A549 (cell line): ENCODE measurements around the gene SLC2A8. TPM values are rescaled to one million over a fixed set of nuclear protein-coding genes. Genes with fewer than 3 reads are reported as not detected.

Experiments used
- ATAC-seq, 2 experiments: fragments of 200-7000 bp in 1 of 2; fragments of >200 bp in 1 of 2; cut with Nextera tagmentation in 1 of 2; cut with Tn5 transposase in 1 of 2; 3 replicates each; pipeline versions ENCODE4 v1.8.0 to v1.9.1; 2018 to 2020; ENCODE audit warnings: mild to moderate bottlenecking in 1 of 2, moderate library complexity in 1 of 2
- CTCF ChIA-PET: fragments of 300-600 bp; sonication (Branson Sonifier 250); formaldehyde crosslinking; extraction: SDS; loops from one replicate; lab custom pipeline; 2021; ENCODE audit warnings: antibody characterized with exemption, inconsistent platforms; lab: Yijun Ruan, JAX
- POLR2A ChIA-PET: fragments of 350-600 bp; formaldehyde crosslinking; extraction: SDS; loops from one replicate; lab custom pipeline; 2021; ENCODE audit warnings: antibody characterized with exemption, inconsistent platforms; lab: Yijun Ruan, JAX
- DNase-seq, 2 experiments: peaks; one replicate each; pipeline versions ENCODE4 v3.0.0 to v3.0.0-alpha.2; 2011 to 2016; ENCODE audit warnings: low read depth in 1 of 2, low spot score in 1 of 2
- FAIRE-seq: peaks from 2 replicates; lab custom pipeline; 2011; peaks lifted over from hg19 to GRCh38; lab: Jason Lieb, UNC
- H3K27ac ChIP-seq, 2 experiments: fragments of >200 bp; sonication (Bioruptor Twin); formaldehyde crosslinking; 3 replicates each; pipeline ENCODE4 v1.5.1; 2016 to 2017
- H3K4me1 ChIP-seq: fragments of >200 bp; sonication (Bioruptor Twin); formaldehyde crosslinking; 3 replicates; pipeline ENCODE4 v1.6.1; 2016
- H3K4me2 ChIP-seq: fragments of >200 bp; sonication (Bioruptor Twin); formaldehyde crosslinking; 3 replicates; pipeline ENCODE4 v1.6.1; 2016
- H3K4me3 ChIP-seq: fragments of >200 bp; sonication (Bioruptor Twin); formaldehyde crosslinking; 3 replicates; pipeline ENCODE4 v1.5.1; 2016
- H3K9me3 ChIP-seq: fragments of >200 bp; sonication (Bioruptor Twin); formaldehyde crosslinking; 3 replicates; pipeline ENCODE4 v1.6.1; 2016
- BCL3 ChIP-seq: fragments of >200 bp; sonication (Bioruptor Twin); formaldehyde crosslinking; IDR thresholded peaks from 3 replicates; pipeline ENCODE4 v1.6.1; 2016
- BHLHE40 ChIP-seq: IDR thresholded peaks from 2 replicates; pipeline ENCODE4 v1.6.1; 2012; ENCODE audit warnings: low read depth, low read length, inconsistent platforms
- CBX2 ChIP-seq: fragments of 200-600 bp; sonication (generic); IDR thresholded peaks from 2 replicates; pipeline ENCODE4 v1.6.1; 2016; ENCODE audit warnings: low read depth, mild to moderate bottlenecking, borderline replicate concordance
- CHD2 ChIP-seq: fragments of 150-350 bp; IDR thresholded peaks from 2 replicates; pipeline ENCODE4 v1.6.1; 2014; ENCODE audit warnings: low read length; ENCODE audit not compliant: partially characterized antibody
- EHF ChIP-seq: fragments of 250-450 bp; sonication (Bioruptor Pico); IDR thresholded peaks from 2 replicates; pipeline ENCODE4 v1.5.0; 2020; ENCODE audit warnings: mild to moderate bottlenecking
- EHMT2 ChIP-seq: fragments of 200-600 bp; sonication (generic); IDR thresholded peaks from 2 replicates; pipeline ENCODE4 v1.6.1; 2016; ENCODE audit warnings: antibody characterized with exemption, low read depth, mild to moderate bottlenecking, moderate library complexity
- FOSB ChIP-seq: fragments of 250-450 bp; sonication (Bioruptor Pico); IDR thresholded peaks from 2 replicates; pipeline ENCODE4 v1.5.0; 2020; ENCODE audit warnings: mild to moderate bottlenecking, moderate library complexity
- FOSL2 ChIP-seq, 2 experiments: fragments of 450-650 bp in 1 of 2; fragments of >200 bp in 1 of 2; sonication (Bioruptor Twin) in 1 of 2; formaldehyde crosslinking; IDR thresholded peaks; 2 replicates each; pipeline versions ENCODE4 v1.5.0 to v1.6.1; 2016 to 2020; ENCODE audit warnings: mild to moderate bottlenecking in 1 of 2, moderate library complexity in 1 of 2
- GATA3 ChIP-seq: IDR thresholded peaks from 2 replicates; pipeline ENCODE4 v1.6.1; 2012; ENCODE audit warnings: borderline replicate concordance
- HOXA7 ChIP-seq: fragments of 250-450 bp; sonication (Bioruptor Pico); IDR thresholded peaks from 2 replicates; pipeline ENCODE4 v1.5.0; 2020; ENCODE audit warnings: mild to moderate bottlenecking, moderate library complexity
- JUNB ChIP-seq: fragments of >200 bp; sonication (Bioruptor Twin); formaldehyde crosslinking; IDR thresholded peaks from 2 replicates; pipeline ENCODE4 v1.6.1; 2016
- MAZ ChIP-seq: fragments of 150-350 bp; IDR thresholded peaks from 2 replicates; pipeline ENCODE4 v1.6.1; 2014; ENCODE audit warnings: antibody characterized with exemption, low read depth, low read length, borderline replicate concordance
- MYC ChIP-seq: IDR thresholded peaks from 2 replicates; pipeline ENCODE4 v1.6.1; 2012; ENCODE audit warnings: mild to moderate bottlenecking, inconsistent platforms, low read length, improper control_type of control experiment, borderline replicate concordance
- NR3C1 ChIP-seq: fragments of >200 bp; sonication (Bioruptor Twin); formaldehyde crosslinking; IDR thresholded peaks from 3 replicates; pipeline ENCODE4 v1.6.1; 2017
- PBX3 ChIP-seq: IDR thresholded peaks from 2 replicates; pipeline ENCODE4 v1.6.1; 2012
- PHF8 ChIP-seq: fragments of 200-600 bp; sonication (generic); IDR thresholded peaks from 2 replicates; pipeline ENCODE4 v1.6.1; 2016; ENCODE audit warnings: low read depth, mild to moderate bottlenecking, antibody characterized with exemption, moderate library complexity, borderline replicate concordance
- POLR2AphosphoS2 ChIP-seq: conservative IDR thresholded peaks from 2 replicates; pipeline ENCODE4 v1.6.1; 2012; ENCODE audit warnings: low read length, improper control_type of control experiment, inconsistent platforms
- RAD21 ChIP-seq, 2 experiments: fragments of >200 bp in 1 of 2; sonication (Bioruptor Twin) in 1 of 2; formaldehyde crosslinking in 1 of 2; IDR thresholded peaks in 1 of 2; conservative IDR thresholded peaks in 1 of 2; 2 replicates in 1 of 2; 3 replicates in 1 of 2; pipeline ENCODE4 v1.6.1; 2012 to 2018; ENCODE audit warnings: inconsistent platforms in 1 of 2
- RCOR1 ChIP-seq: fragments of 150-350 bp; IDR thresholded peaks from 2 replicates; pipeline ENCODE4 v1.6.1; 2014; ENCODE audit warnings: antibody characterized with exemption, low read length, low read depth
- REST ChIP-seq: fragments of 200-600 bp; sonication (generic); IDR thresholded peaks from 2 replicates; pipeline ENCODE4 v1.6.1; 2016; ENCODE audit warnings: antibody characterized with exemption, mild to moderate bottlenecking, moderate library complexity
- RFX5 ChIP-seq: fragments of 450-650 bp; IDR thresholded peaks from 2 replicates; pipeline ENCODE4 v1.7.1; 2014; ENCODE audit warnings: antibody characterized with exemption, mild to moderate bottlenecking, moderate library complexity
- RNF2 ChIP-seq: fragments of 200-600 bp; sonication (generic); IDR thresholded peaks from 2 replicates; pipeline ENCODE4 v1.6.1; 2016; ENCODE audit warnings: low read depth, mild to moderate bottlenecking, antibody characterized with exemption, moderate library complexity, borderline replicate concordance
- SMC3 ChIP-seq: fragments of >200 bp; sonication (Bioruptor Twin); formaldehyde crosslinking; IDR thresholded peaks from 3 replicates; pipeline ENCODE4 v1.6.1; 2018; ENCODE audit warnings: inconsistent platforms
- ZC3H11A ChIP-seq: fragments of 450-650 bp; IDR thresholded peaks from 2 replicates; pipeline ENCODE4 v1.6.1; 2014; ENCODE audit warnings: antibody characterized with exemption, mild to moderate bottlenecking
- WGBS: methylation state at CpG from one replicate; pipeline ENCODE4 v1.1.6; 2017; ENCODE audit errors: missing lambda C conversion rate; 5-methylcytosine and 5-hydroxymethylcytosine counted together
- polyA plus RNA-seq, 4 experiments: library from polyadenylated mRNA; depleted of rRNA in 3 of 4; stranded (reverse); fragments of >200 nt; fragmentation: RNase III in 1 of 4; extraction: RNeasy Plus Mini Kit Qiagen cat#74134 plus additional on column Dnase treatment in 1 of 4; gene quantifications; 2 replicates in 3 of 4; 3 replicates in 1 of 4; pipeline ENCODE4 v1.2.3, GENCODE V29; 2011 to 2017

The SLC2A8 gene
- polyA plus RNA-seq, 2 of the 4 experiments (the other 2 are of a cell fraction), result 7.3 to 16.0 TPM

- Histone ChIP-seq H3K4me1 (peaks cover 10% of the 10 kb centered on the region; the same call in 2 of the 3 replicates), H3K4me2 (no peak overlapping the region), H3K27ac (no peak overlapping the region), H3K4me3 (no peak overlapping the region), H3K9me3 (no peaks in the 10 kb centered on the region)
- TF ChIP-seq GATA3 (no peak), PHF8 (no peak), FOSL2 (IDR thresholded peaks at IDR 0.05) (no peak), FOSL2 (CRISPR knock-in tag; IDR thresholded peaks at IDR 0.05) (no peak), RNF2 (no peak)
- POLR2A ChIA-PET, result no interaction called here
- DNase-seq, result no peak
- 97% methylated on average over 2 of the region's 2 CpGs for WGBS
- no peak for ATAC-seq
- CTCF ChIA-PET, result no interaction called here
- no peak for FAIRE-seq
Observed at GRCh38 chr9:127426756-127427155, 29.8 kb downstream of the SLC2A8 start.

GRCh38 chr9:127428348-127428747 lies 31.4 kb downstream of the SLC2A8 start:
- FAIRE-seq, result no peak
- H3K9me3 ChIP-seq, result no peaks in the 10 kb centered on the region
- H3K4me2 ChIP-seq, result no peak overlapping the region
- CTCF ChIA-PET, result interaction anchor here (1.5 kb wide), 1 partner anchor 68 kb away, joined by 3 read pairs; no protein-coding TSS in a partner anchor
- peaks cover 10% of the 10 kb centered on the region; the same call in 2 of the 3 replicates for H3K4me1 ChIP-seq
- DNase-seq, result no peak
- no peak for ATAC-seq
- no peak for TF ChIP-seq POLR2AphosphoS2
- TF ChIP-seq SMC3, result no peak
- no peak for TF ChIP-seq CHD2
- TF ChIP-seq HOXA7 (CRISPR knock-in tag), result no peak
- no peak for TF ChIP-seq NR3C1
- TF ChIP-seq EHF (CRISPR knock-in tag), result no peak
- TF ChIP-seq BHLHE40, result no peak
- no peak for TF ChIP-seq MAZ
- no peak for TF ChIP-seq MYC
- TF ChIP-seq ZC3H11A, result no peak
- no peak for TF ChIP-seq RFX5
- TF ChIP-seq BCL3, result no peak
- TF ChIP-seq GATA3, result no peak
- TF ChIP-seq, all 56 proteins: peak for 0
- Histone ChIP-seq H3K27ac (no peak overlapping the region), H3K4me3 (no peak overlapping the region)
- WGBS, result 89% methylated on average over 3 of the region's 3 CpGs
- POLR2A ChIA-PET, result no interaction called here

GRCh38 chr9:127430415-127430814 lies 33.4 kb downstream of the SLC2A8 start:
- ChIA-PET CTCF (interaction anchor here (1.5 kb wide), 1 partner anchor 30 kb away, joined by 3 read pairs; no protein-coding TSS in a partner anchor), POLR2A (no interaction called here)
- FAIRE-seq, result no peak

More at GRCh38 chr9:127430415-127430814, 33.4 kb downstream of the SLC2A8 start:
- H3K4me2 ChIP-seq, result no peak overlapping the region
- TF ChIP-seq PBX3, result no peak
- TF ChIP-seq CBX2, result no peak
- TF ChIP-seq POLR2AphosphoS2, result no peak
- no peak for TF ChIP-seq RAD21 (conservative IDR thresholded peaks at IDR 0.05 in 1 of 2, IDR thresholded peaks at IDR 0.05 in 1 of 2)
- TF ChIP-seq RCOR1, result no peak
- TF ChIP-seq FOSB (CRISPR knock-in tag), result no peak
- TF ChIP-seq MAZ, result no peak
- no peak for TF ChIP-seq JUNB
- no peak for TF ChIP-seq EHMT2
- no peak for TF ChIP-seq SMC3
- TF ChIP-seq REST, result no peak
- no peaks in the 10 kb centered on the region for H3K9me3 ChIP-seq
- H3K4me1 ChIP-seq, result peaks cover 8% of the 10 kb centered on the region; the same call in 2 of the 3 replicates
- ATAC-seq, result no peak
- WGBS, result 97% methylated on average over 8 of the region's 8 CpGs
- no peak overlapping the region for H3K4me3 ChIP-seq
- no peak overlapping the region for H3K27ac ChIP-seq
- no peak for DNase-seq
